OCI-LY3 (cell line): ENCODE results near the gene ABCA4.

ENCODE experiments used
- H2AFZ ChIP-seq: fragments of 200-600, 300-600 bp; shearing (Covaris generic); 2 replicates; pipeline ENCODE4 v1.6.0; 2014; ENCODE audit warnings: antibody characterized with exemption, low read depth, low read length
- H3K27ac ChIP-seq: fragments of 200-600, 300-600 bp; sonication (generic); 2 replicates; pipeline ENCODE4 v1.5.1; 2014; ENCODE audit warnings: mild to moderate bottlenecking, low read length, moderate library complexity, mixed read lengths
- H3K27me3 ChIP-seq: fragments of 200-600, 300-600 bp; sonication (generic); 2 replicates; pipeline ENCODE4 v1.6.1; 2014; ENCODE audit warnings: low read depth, low read length, mixed read lengths
- H3K36me3 ChIP-seq: fragments of 200-600, 300-600 bp; sonication (generic); replicated peaks from 2 replicates; pipeline ENCODE3; 2014; ENCODE audit warnings: low read depth, low read length, mixed read lengths
- H3K4me1 ChIP-seq: fragments of 300-600, 200-600 bp; sonication (generic); 2 replicates; pipeline ENCODE4 v1.6.1; 2014; ENCODE audit warnings: low read length, mixed read lengths
- H3K4me2 ChIP-seq: fragments of 200-600, 300-600 bp; sonication (generic); 2 replicates; pipeline ENCODE4 v1.6.1; 2014; ENCODE audit warnings: low read length, mixed read lengths
- H3K4me3 ChIP-seq: fragments of 300-600, 200-600 bp; sonication (generic); 2 replicates; pipeline ENCODE4 v1.5.1; 2014; ENCODE audit warnings: antibody characterized with exemption, mild to moderate bottlenecking, low read length, moderate library complexity
- H3K79me2 ChIP-seq: fragments of 300-600, 200-600 bp; shearing (Covaris generic); 2 replicates; pipeline ENCODE4 v1.6.1; 2014; ENCODE audit warnings: mild to moderate bottlenecking, low read length, mixed read lengths
- H3K9ac ChIP-seq: fragments of 300-600, 200-600 bp; shearing (Covaris generic); 2 replicates; pipeline ENCODE4 v1.6.0; 2014; ENCODE audit warnings: mild to moderate bottlenecking, low read length, moderate library complexity
- H3K9me3 ChIP-seq: fragments of 200-600, 300-600 bp; shearing (Covaris generic); 2 replicates; pipeline ENCODE4 v1.6.1; 2014; ENCODE audit warnings: low read length, mixed read lengths; ENCODE audit not compliant: insufficient read depth
- H4K20me1 ChIP-seq: fragments of 200-600, 300-600 bp; sonication (generic); 2 replicates; pipeline ENCODE4 v1.6.1; 2016; ENCODE audit warnings: low read length, mixed read lengths; ENCODE audit not compliant: insufficient read depth
- EZH2phosphoT487 ChIP-seq: fragments of 200-600 bp; shearing (Covaris generic); IDR thresholded peaks from 2 replicates; pipeline ENCODE4 v1.6.1; 2018; ENCODE audit warnings: antibody characterized with exemption, mixed run types, low read depth
- TF ChIP-seq, protein P1 (sequence below): fragments of 200-600, 300-600 bp; sonication (generic); IDR thresholded peaks from 2 replicates; pipeline ENCODE4 v1.5.1; 2014; ENCODE audit warnings: antibody characterized with exemption, low read length, low read depth

The ABCA4 gene

GRCh38 chr1:94011709-94012595 lies 109.0 kb downstream of the ABCA4 start:
- Histone ChIP-seq H3K4me2 (no peak overlapping the region), H4K20me1 (no peaks in the 10 kb centered on the region), H3K27ac (no peak overlapping the region), H3K4me3 (no peak overlapping the region), H3K36me3 (no peaks in the 10 kb centered on the region), H3K27me3 (0 out of 2 replicates have a peak, but pooled peaks cover 5% of the 10 kb centered on the region), H3K79me2 (no peaks in the 10 kb centered on the region), H2AFZ (no peak overlapping the region), H3K9ac (no peak overlapping the region), H3K9me3 (no peaks in the 10 kb centered on the region), H3K4me1 (no peaks in the 10 kb centered on the region)
- TF ChIP-seq, protein P1, sequence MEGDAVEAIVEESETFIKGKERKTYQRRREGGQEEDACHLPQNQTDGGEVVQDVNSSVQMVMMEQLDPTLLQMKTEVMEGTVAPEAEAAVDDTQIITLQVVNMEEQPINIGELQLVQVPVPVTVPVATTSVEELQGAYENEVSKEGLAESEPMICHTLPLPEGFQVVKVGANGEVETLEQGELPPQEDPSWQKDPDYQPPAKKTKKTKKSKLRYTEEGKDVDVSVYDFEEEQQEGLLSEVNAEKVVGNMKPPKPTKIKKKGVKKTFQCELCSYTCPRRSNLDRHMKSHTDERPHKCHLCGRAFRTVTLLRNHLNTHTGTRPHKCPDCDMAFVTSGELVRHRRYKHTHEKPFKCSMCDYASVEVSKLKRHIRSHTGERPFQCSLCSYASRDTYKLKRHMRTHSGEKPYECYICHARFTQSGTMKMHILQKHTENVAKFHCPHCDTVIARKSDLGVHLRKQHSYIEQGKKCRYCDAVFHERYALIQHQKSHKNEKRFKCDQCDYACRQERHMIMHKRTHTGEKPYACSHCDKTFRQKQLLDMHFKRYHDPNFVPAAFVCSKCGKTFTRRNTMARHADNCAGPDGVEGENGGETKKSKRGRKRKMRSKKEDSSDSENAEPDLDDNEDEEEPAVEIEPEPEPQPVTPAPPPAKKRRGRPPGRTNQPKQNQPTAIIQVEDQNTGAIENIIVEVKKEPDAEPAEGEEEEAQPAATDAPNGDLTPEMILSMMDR = no peak
- no peak for TF ChIP-seq EZH2phosphoT487

DNA sequence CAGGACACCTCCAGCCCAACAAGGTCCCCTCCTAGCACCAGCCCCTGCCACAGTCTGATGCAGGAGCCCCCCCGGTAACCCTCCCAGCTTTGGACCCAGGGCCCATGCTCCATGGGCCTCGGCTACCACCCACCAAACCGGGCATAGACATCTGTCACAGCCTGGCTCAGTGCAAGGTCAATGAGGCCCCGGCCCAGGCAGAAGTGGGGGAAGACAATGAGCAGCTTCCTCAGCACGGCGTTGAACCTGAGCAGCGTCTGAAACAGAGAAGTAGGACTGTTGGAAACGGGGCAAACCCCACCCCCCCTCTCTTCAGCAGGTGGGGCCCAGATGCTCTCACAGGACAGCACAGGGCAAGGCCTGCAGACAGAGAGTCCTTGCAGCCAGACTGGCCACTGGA lies 109.8 kb downstream of the ABCA4 start:
- TF ChIP-seq, protein P1 = no peak
- TF ChIP-seq EZH2phosphoT487 = no peak
- Histone ChIP-seq H3K27ac (no peak overlapping the region), H4K20me1 (no peaks in the 10 kb centered on the region), H3K79me2 (no peaks in the 10 kb centered on the region), H2AFZ (no peak overlapping the region), H3K4me3 (no peak overlapping the region), H3K4me2 (no peak overlapping the region), H3K36me3 (no peaks in the 10 kb centered on the region), H3K4me1 (no peaks in the 10 kb centered on the region), H3K9me3 (no peaks in the 10 kb centered on the region), H3K27me3 (0 out of 2 replicates have a peak, but pooled peaks cover 5% of the 10 kb centered on the region), H3K9ac (no peak overlapping the region)

DNA sequence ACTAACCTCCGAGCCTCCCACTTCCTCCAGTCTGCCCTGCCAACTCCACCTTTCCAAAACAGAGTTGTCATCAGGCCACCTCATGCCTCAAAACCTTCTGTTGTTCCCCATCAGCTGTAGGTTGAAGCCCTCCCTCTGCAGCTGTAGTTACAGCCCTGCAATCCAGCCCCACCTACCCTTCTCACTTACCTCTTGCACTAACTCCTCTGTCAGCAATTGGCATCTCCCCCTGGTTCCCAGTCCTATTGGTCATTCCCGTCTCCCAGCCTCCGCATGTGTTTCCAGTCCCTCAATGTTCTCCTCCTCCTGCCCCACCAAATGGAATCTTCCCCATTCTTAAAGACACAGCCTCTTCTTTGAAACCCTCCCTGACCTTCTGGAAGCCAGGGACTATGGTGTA lies 111.6 kb downstream of the ABCA4 start:
- Histone ChIP-seq H3K4me1 (no peaks in the 10 kb centered on the region), H2AFZ (no peak overlapping the region), H3K9me3 (no peaks in the 10 kb centered on the region), H3K4me2 (no peak overlapping the region), H3K27me3 (peaks cover 5% of the 10 kb centered on the region; the same call in 1 of the 2 replicates), H3K9ac (no peak overlapping the region), H3K27ac (no peak overlapping the region), H3K36me3 (no peaks in the 10 kb centered on the region), H3K79me2 (no peaks in the 10 kb centered on the region), H3K4me3 (no peak overlapping the region), H4K20me1 (no peaks in the 10 kb centered on the region)
- TF ChIP-seq, protein P1 = no peak
- no peak for TF ChIP-seq EZH2phosphoT487

- H3K4me1 ChIP-seq = no peaks in the 10 kb centered on the region
- H3K79me2 ChIP-seq = no peaks in the 10 kb centered on the region
- no peaks in the 10 kb centered on the region for H4K20me1 ChIP-seq
- H3K9ac ChIP-seq = no peak overlapping the region
- H2AFZ ChIP-seq = no peak overlapping the region
- H3K36me3 ChIP-seq = no peaks in the 10 kb centered on the region
- no peak overlapping the region for H3K4me3 ChIP-seq
- TF ChIP-seq EZH2phosphoT487 = no peak
- TF ChIP-seq, protein P1 = no peak
- H3K4me2 ChIP-seq = no peak overlapping the region
- no peak overlapping the region for H3K27ac ChIP-seq
- H3K27me3 ChIP-seq = no peaks in the 10 kb centered on the region; the same call in 1 of the 2 replicates
- H3K9me3 ChIP-seq = no peaks in the 10 kb centered on the region
Measured at GRCh38 chr1:94006604-94007003, 114.3 kb downstream of the ABCA4 start.
